Inferior parietal cortex (tissue), 1 donor: ENCODE data around the gene ANGEL2.
"Not testable (repeated sequence)": the region's sequence is repeated elsewhere in the genome, so short reads cannot be mapped to it uniquely, and the experiment has no call there.

ENCODE experiments used
- DNase-seq: peaks from one replicate; pipeline ENCODE4 v3.0.0-alpha.2; 2016; ENCODE audit errors: extremely low spot score

The ANGEL2 gene

GRCh38 chr1:213015099-213016050 is at the start of gene ANGEL2:
TSS of gene ANGEL2 (minus strand) at chr1:213015867. CDS start at chr1:213015671, 196 bp downstream.
- peak; percentile 100 for DNase-seq

- DNase-seq, result no peak
Measured at GRCh38 chr1:213061263-213061662, 45.6 kb upstream of the ANGEL2 start.

GRCh38 chr1:213060836-213061235 is 45.2 kb upstream of the ANGEL2 start:
- DNase-seq, result no peak

- DNase-seq, result no peak
Measured at GRCh38 chr1:213057264-213058059, 41.8 kb upstream of the ANGEL2 start.

GRCh38 chr1:213055767-213056166 is 40.1 kb upstream of the ANGEL2 start:
- no peak for DNase-seq

GRCh38 chr1:213054733-213055591 is 39.3 kb upstream of the ANGEL2 start:
- DNase-seq, result no peak

- DNase-seq, result no peak
Measured at GRCh38 chr1:213054142-213054541, 38.5 kb upstream of the ANGEL2 start.

- DNase-seq, result no peak
Measured at GRCh38 chr1:213053455-213053854, 37.8 kb upstream of the ANGEL2 start.

GRCh38 chr1:213051881-213052202 is 36.2 kb upstream of the ANGEL2 start:
- DNase-seq, result no peak

GRCh38 chr1:213051127-213051880 is 35.6 kb upstream of the ANGEL2 start, which contains the start of gene RPS6KC1:
TSS of gene RPS6KC1 (plus strand) at chr1:213051241. CDS start at chr1:213051405, 164 bp downstream.
- peak; percentile 92 for DNase-seq

GRCh38 chr1:213050745-213051126 is 35.1 kb upstream of the ANGEL2 start:
- DNase-seq, result no peak

GRCh38 chr1:213049232-213049631 is 33.6 kb upstream of the ANGEL2 start:
- DNase-seq, result no peak

GRCh38 chr1:213045321-213046226 is 29.9 kb upstream of the ANGEL2 start:
- DNase-seq, result not testable (repeated sequence)

GRCh38 chr1:213041443-213041842 is 25.8 kb upstream of the ANGEL2 start:
- DNase-seq, result no peak

- DNase-seq, result no peak
Measured at GRCh38 chr1:213035573-213035972, 19.9 kb upstream of the ANGEL2 start.

GRCh38 chr1:213034713-213035112 is 19.0 kb upstream of the ANGEL2 start:
- no peak for DNase-seq

- no peak for DNase-seq
Measured at GRCh38 chr1:213032651-213033050, 17.0 kb upstream of the ANGEL2 start.

- DNase-seq, result not testable (repeated sequence)
Measured at GRCh38 chr1:213027024-213027423, 11.4 kb upstream of the ANGEL2 start.

GRCh38 chr1:213020016-213020415 is 4.3 kb upstream of the ANGEL2 start:
- DNase-seq, result no peak

- no peak for DNase-seq
Measured at GRCh38 chr1:213019450-213019849, 3.8 kb upstream of the ANGEL2 start.
